Ishikawa (cell line): ENCODE measurements around the gene MAGI2.

Experiments
- CEBPB ChIP-seq: IDR thresholded peaks from 2 replicates; pipeline ENCODE4 v1.6.1; 2012
- EGR1 ChIP-seq: IDR thresholded peaks from 2 replicates; pipeline ENCODE4 v1.6.1; 2012
- EP300 ChIP-seq: IDR thresholded peaks from 2 replicates; pipeline ENCODE4 v1.6.1; 2012; ENCODE audit warnings: borderline replicate concordance
- FOXM1 ChIP-seq: IDR thresholded peaks from 2 replicates; pipeline ENCODE4 v1.6.1; 2012; ENCODE audit warnings: low read depth, borderline replicate concordance
- NFIC ChIP-seq: IDR thresholded peaks from 2 replicates; pipeline ENCODE4 v1.6.1; 2012
- RAD21 ChIP-seq: IDR thresholded peaks from 2 replicates; pipeline ENCODE4 v1.6.1; 2012; ENCODE audit warnings: low read depth
- TAF1 ChIP-seq: IDR thresholded peaks from 2 replicates; pipeline ENCODE4 v1.6.1; 2012; ENCODE audit warnings: low read depth, mild to moderate bottlenecking
- TCF12 ChIP-seq: IDR thresholded peaks from 2 replicates; pipeline ENCODE4 v1.6.1; 2012; ENCODE audit warnings: low read depth
- YY1 ChIP-seq: IDR thresholded peaks from 2 replicates; pipeline ENCODE4 v1.6.1; 2012; ENCODE audit warnings: low read depth
- TF ChIP-seq, protein P1 (sequence below): IDR thresholded peaks from 2 replicates; pipeline ENCODE4 v1.6.1; 2012; ENCODE audit warnings: low read depth, mild to moderate bottlenecking
- TF ChIP-seq, protein P2 (sequence below): IDR thresholded peaks from 2 replicates; pipeline ENCODE4 v1.6.1; 2012

DNA sequence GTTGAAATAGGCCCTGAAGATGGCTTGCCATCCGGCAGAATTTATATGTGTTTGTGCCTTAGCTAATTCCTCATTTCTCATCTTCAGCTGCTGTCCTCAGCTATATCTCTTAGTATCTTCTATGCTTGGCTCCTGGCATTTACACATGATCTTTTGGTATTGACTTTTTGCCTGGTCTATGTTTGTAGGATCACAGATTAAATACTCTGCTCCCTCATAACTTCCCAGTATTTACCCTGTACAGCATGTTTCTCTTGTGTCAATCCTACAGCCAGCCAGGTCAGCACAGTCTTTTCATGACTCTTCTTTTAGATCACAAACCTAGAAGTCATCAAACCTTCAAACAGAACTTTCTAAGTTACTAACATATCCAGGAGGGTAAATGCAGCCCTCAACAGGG, 743.8 kb downstream of the MAGI2 start:
- TF ChIP-seq NFIC (no peak), EP300 (no peak), RAD21 (no peak), TCF12 (no peak), TAF1 (no peak), EGR1 (no peak), CEBPB (no peak), YY1 (no peak), FOXM1 (no peak)
- TF ChIP-seq, protein P1, sequence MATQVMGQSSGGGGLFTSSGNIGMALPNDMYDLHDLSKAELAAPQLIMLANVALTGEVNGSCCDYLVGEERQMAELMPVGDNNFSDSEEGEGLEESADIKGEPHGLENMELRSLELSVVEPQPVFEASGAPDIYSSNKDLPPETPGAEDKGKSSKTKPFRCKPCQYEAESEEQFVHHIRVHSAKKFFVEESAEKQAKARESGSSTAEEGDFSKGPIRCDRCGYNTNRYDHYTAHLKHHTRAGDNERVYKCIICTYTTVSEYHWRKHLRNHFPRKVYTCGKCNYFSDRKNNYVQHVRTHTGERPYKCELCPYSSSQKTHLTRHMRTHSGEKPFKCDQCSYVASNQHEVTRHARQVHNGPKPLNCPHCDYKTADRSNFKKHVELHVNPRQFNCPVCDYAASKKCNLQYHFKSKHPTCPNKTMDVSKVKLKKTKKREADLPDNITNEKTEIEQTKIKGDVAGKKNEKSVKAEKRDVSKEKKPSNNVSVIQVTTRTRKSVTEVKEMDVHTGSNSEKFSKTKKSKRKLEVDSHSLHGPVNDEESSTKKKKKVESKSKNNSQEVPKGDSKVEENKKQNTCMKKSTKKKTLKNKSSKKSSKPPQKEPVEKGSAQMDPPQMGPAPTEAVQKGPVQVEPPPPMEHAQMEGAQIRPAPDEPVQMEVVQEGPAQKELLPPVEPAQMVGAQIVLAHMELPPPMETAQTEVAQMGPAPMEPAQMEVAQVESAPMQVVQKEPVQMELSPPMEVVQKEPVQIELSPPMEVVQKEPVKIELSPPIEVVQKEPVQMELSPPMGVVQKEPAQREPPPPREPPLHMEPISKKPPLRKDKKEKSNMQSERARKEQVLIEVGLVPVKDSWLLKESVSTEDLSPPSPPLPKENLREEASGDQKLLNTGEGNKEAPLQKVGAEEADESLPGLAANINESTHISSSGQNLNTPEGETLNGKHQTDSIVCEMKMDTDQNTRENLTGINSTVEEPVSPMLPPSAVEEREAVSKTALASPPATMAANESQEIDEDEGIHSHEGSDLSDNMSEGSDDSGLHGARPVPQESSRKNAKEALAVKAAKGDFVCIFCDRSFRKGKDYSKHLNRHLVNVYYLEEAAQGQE: no peak
- TF ChIP-seq, protein P2, sequence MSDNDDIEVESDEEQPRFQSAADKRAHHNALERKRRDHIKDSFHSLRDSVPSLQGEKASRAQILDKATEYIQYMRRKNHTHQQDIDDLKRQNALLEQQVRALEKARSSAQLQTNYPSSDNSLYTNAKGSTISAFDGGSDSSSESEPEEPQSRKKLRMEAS: no peak
